IPS-NIHi11 (cell line): Measurements from ENCODE around the gene VASH1.

Experiments used
- DNase-seq: peaks from one replicate; pipeline ENCODE4 v3.0.0; 2012; ENCODE audit warnings: mixed read lengths, low spot score

Gene VASH1

GRCh38 chr14:76832503-76832988 lies 71.3 kb downstream of the VASH1 start:
- DNase-seq, result no peak
